K562 (cell line): ENCODE data around the gene PPM1N. TPM values are rescaled to one million over a fixed set of nuclear protein-coding genes. Genes with fewer than 3 reads are reported as not detected.
A peak's percentile ranks its signal among the peaks of the same experiment; 100 is the strongest.

ENCODE experiments used
- ARID1B ChIP-seq: fragments of 450-650 bp; IDR thresholded peaks from 2 replicates; pipeline ENCODE4 v1.6.1; 2016; ENCODE audit warnings: antibody characterized with exemption, mild to moderate bottlenecking, inconsistent platforms
- CBFA2T2 ChIP-seq: fragments of 450-650 bp; conservative IDR thresholded peaks from 2 replicates; pipeline ENCODE4 v1.6.1; 2017; ENCODE audit warnings: mild to moderate bottlenecking
- CC2D1A ChIP-seq: fragments of 450-650 bp; IDR thresholded peaks from 2 replicates; pipeline ENCODE4 v1.6.1; 2017; ENCODE audit warnings: mild to moderate bottlenecking
- ERF ChIP-seq: fragments of 450-650 bp; formaldehyde crosslinking; IDR thresholded peaks from 2 replicates; pipeline ENCODE4 v1.4.0; 2020; ENCODE audit warnings: mild to moderate bottlenecking, mixed read lengths
- ESRRA ChIP-seq: fragments of 450-650 bp; IDR thresholded peaks from 2 replicates; pipeline ENCODE4 v1.6.1; 2014; ENCODE audit warnings: low read depth, mild to moderate bottlenecking, moderate library complexity, borderline replicate concordance
- ETV5 ChIP-seq: sonication (generic); formaldehyde crosslinking; IDR thresholded peaks from 2 replicates; pipeline ENCODE4 v1.4.0; 2020; ENCODE audit warnings: low read depth, mild to moderate bottlenecking, missing genetic modification reagents
- HNRNPUL1 ChIP-seq: fragments of 200-400 bp; formaldehyde crosslinking; IDR thresholded peaks from 2 replicates; pipeline ENCODE4 v1.6.1; 2017; ENCODE audit warnings: low read length
- KLF13 ChIP-seq: fragments of 450-650 bp; IDR thresholded peaks from 2 replicates; pipeline ENCODE4 v1.6.1; 2016; ENCODE audit warnings: missing genetic modification characterization, low read depth, mild to moderate bottlenecking, missing compliant biosample characterization, moderate library complexity, borderline replicate concordance
- RB1 ChIP-seq: fragments of 450-650 bp; IDR thresholded peaks from 2 replicates; pipeline ENCODE4 v1.6.1; 2017; ENCODE audit warnings: low read depth, mild to moderate bottlenecking
- TCFL5 ChIP-seq: fragments of 250-450 bp; sonication (Bioruptor Pico); conservative IDR thresholded peaks from 2 replicates; pipeline ENCODE4 v1.6.1; 2021; ENCODE audit warnings: mild to moderate bottlenecking, moderate library complexity, matching md5 sums
- TRIM28 ChIP-seq: fragments of 450-650 bp; IDR thresholded peaks from 2 replicates; pipeline ENCODE4 v1.6.1; 2017
- ZFPM2 ChIP-seq: fragments of 250-450 bp; sonication (Bioruptor Pico); IDR thresholded peaks from 2 replicates; pipeline ENCODE4 v1.5.1; 2022; ENCODE audit warnings: mild to moderate bottlenecking
- ZNF165 ChIP-seq: fragments of 250-450 bp; sonication (Bioruptor Pico); IDR thresholded peaks from 2 replicates; pipeline ENCODE4 v1.4.0; 2020; ENCODE audit warnings: borderline replicate concordance
- ZNF174 ChIP-seq: fragments of 250-450 bp; sonication (Bioruptor Pico); IDR thresholded peaks from 2 replicates; pipeline ENCODE4 v1.4.0; 2020; ENCODE audit warnings: mild to moderate bottlenecking
- ZNF668 ChIP-seq: fragments of 250-450 bp; sonication (Bioruptor Pico); IDR thresholded peaks from 2 replicates; pipeline ENCODE4 v1.8.0; 2022; ENCODE audit warnings: mild to moderate bottlenecking, inconsistent platforms
- ZNF699 ChIP-seq: fragments of 250-450 bp; sonication (Bioruptor Pico); IDR thresholded peaks from 2 replicates; pipeline ENCODE4 v1.8.0; 2021; ENCODE audit warnings: mild to moderate bottlenecking, moderate library complexity; ENCODE audit not compliant: insufficient replicate concordance
- polyA plus RNA-seq, 8 experiments: library from polyadenylated mRNA; depleted of rRNA in 4 of 8; stranded (reverse) in 5 of 8; unstranded in 3 of 8; fragments of >200 nt; fragmentation: Nextera tagmentation in 2 of 8; fragmentation: Illumina TruSeq in 1 of 8; extraction: Ambion mirVana in 2 of 8; extraction: Trizol in 1 of 8; gene quantifications; 2 replicates each; pipeline versions ENCODE4 v1.2.1 to v1.2.3, GENCODE V29; 2011 to 2014; ENCODE audit warnings: inconsistent platforms in 1 of 8, missing spikeins in 1 of 8
- total RNA-seq, 7 experiments: library from RNA; depleted of rRNA in 6 of 7; stranded (reverse); fragments of >200 nt in 6 of 7; fragmentation: Illumina TruSeq in 2 of 7; extraction: Trizol in 2 of 7; gene quantifications; 2 replicates each; pipeline versions ENCODE4 v1.2.1 to v1.2.3, GENCODE V29; 2011 to 2021; ENCODE audit warnings: low replicate concordance in 1 of 7
- TF ChIP-seq, protein P1 (sequence below): sonication (generic); formaldehyde crosslinking; IDR thresholded peaks from 2 replicates; pipeline ENCODE4 v1.8.1; 2023; ENCODE audit warnings: mild to moderate bottlenecking, missing genetic modification reagents
- TF ChIP-seq, protein P2 (sequence below): fragments of 450-650 bp; IDR thresholded peaks from 2 replicates; pipeline ENCODE4 v1.6.1; 2018; ENCODE audit not compliant: partially characterized antibody
- TF ChIP-seq, protein P3 (sequence below): fragments of 250-450 bp; sonication (Bioruptor Pico); IDR thresholded peaks from 2 replicates; pipeline ENCODE4 v1.8.0; 2022; ENCODE audit warnings: moderate library complexity, mild to moderate bottlenecking, inconsistent platforms

The PPM1N gene
- total and polyA plus RNA-seq, 9 of the 15 experiments (the other 6 are each of a cell fraction or from before 2014, with no cell fraction given), result 4.5 to 15.6 (median 8.7) TPM

DNA sequence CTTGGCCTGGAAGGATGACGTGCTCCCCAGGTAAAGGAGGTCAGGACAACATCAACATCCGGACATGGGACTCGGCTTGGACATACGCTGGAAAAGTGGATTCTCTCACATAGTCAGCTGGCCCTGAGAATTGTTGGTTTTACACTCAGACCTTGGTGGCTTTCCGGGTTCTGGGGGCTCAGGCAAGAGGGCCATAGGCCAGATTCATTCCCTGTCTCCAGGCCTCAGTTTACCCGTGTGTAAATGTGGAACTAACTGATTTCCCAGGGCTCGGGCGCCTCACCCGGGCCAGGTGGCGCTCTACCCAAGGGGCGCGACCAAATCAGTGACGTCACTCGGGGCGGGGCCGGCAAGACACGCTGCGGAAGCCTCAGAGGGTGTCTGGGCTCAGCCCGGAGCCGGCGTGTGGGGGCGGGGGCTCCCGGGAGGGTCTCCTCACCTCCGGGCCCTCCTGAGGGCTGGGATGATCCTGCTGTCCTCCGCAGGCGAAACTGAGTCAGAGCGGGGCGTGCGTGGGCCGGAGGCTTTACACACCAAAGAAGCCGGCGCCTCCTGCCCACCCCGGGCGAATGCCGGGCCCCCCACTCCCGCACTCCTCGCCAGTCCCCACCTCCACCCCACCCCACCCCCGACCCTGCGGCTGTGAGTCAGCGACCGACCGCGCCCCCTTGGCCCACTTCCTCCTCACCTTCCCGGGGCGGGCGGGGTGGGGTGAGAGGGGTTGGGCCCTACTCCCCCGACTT, 8.2 kb downstream of the PPM1N start (continued):
- TF ChIP-seq, protein P1, sequence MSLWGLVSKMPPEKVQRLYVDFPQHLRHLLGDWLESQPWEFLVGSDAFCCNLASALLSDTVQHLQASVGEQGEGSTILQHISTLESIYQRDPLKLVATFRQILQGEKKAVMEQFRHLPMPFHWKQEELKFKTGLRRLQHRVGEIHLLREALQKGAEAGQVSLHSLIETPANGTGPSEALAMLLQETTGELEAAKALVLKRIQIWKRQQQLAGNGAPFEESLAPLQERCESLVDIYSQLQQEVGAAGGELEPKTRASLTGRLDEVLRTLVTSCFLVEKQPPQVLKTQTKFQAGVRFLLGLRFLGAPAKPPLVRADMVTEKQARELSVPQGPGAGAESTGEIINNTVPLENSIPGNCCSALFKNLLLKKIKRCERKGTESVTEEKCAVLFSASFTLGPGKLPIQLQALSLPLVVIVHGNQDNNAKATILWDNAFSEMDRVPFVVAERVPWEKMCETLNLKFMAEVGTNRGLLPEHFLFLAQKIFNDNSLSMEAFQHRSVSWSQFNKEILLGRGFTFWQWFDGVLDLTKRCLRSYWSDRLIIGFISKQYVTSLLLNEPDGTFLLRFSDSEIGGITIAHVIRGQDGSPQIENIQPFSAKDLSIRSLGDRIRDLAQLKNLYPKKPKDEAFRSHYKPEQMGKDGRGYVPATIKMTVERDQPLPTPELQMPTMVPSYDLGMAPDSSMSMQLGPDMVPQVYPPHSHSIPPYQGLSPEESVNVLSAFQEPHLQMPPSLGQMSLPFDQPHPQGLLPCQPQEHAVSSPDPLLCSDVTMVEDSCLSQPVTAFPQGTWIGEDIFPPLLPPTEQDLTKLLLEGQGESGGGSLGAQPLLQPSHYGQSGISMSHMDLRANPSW (CRISPR knock-in tag), result 0 out of 2 replicates have a peak, but pooled peaks have one; percentile 77
- 0 out of 2 replicates have a peak, but pooled peaks have one; percentile 37 for TF ChIP-seq TRIM28
- peak; percentile 69; the same call in 1 of the 2 replicates for TF ChIP-seq ESRRA
- no peak for TF ChIP-seq ZNF668 (CRISPR knock-in tag)
- TF ChIP-seq TCFL5, result no peak
- TF ChIP-seq ZNF174 (CRISPR knock-in tag), result no peak
- TF ChIP-seq CC2D1A, result no peak
- TF ChIP-seq ZNF165 (CRISPR knock-in tag), result no peak
- TF ChIP-seq, protein P2, sequence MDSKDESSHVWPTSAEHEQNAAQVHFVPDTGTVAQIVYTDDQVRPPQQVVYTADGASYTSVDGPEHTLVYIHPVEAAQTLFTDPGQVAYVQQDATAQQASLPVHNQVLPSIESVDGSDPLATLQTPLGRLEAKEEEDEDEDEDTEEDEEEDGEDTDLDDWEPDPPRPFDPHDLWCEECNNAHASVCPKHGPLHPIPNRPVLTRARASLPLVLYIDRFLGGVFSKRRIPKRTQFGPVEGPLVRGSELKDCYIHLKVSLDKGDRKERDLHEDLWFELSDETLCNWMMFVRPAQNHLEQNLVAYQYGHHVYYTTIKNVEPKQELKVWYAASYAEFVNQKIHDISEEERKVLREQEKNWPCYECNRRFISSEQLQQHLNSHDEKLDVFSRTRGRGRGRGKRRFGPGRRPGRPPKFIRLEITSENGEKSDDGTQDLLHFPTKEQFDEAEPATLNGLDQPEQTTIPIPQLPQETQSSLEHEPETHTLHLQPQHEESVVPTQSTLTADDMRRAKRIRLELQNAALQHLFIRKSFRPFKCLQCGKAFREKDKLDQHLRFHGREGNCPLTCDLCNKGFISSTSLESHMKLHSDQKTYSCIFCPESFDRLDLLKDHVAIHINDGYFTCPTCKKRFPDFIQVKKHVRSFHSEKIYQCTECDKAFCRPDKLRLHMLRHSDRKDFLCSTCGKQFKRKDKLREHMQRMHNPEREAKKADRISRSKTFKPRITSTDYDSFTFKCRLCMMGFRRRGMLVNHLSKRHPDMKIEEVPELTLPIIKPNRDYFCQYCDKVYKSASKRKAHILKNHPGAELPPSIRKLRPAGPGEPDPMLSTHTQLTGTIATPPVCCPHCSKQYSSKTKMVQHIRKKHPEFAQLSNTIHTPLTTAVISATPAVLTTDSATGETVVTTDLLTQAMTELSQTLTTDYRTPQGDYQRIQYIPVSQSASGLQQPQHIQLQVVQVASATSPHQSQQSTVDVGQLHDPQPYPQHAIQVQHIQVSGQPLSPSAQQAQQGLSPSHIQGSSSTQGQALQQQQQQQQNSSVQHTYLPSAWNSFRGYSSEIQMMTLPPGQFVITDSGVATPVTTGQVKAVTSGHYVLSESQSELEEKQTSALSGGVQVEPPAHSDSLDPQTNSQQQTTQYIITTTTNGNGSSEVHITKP, result peak; percentile 45
- TF ChIP-seq KLF13 (tag), result peak; percentile 65; the same call in 1 of the 2 replicates
- no peak for TF ChIP-seq ZFPM2 (CRISPR knock-in tag)
- TF ChIP-seq ETV5 (CRISPR knock-in tag), result peak; percentile 70
- no peak for TF ChIP-seq ZNF699 (CRISPR knock-in tag)
- peak; percentile 72; the same call in 1 of the 2 replicates for TF ChIP-seq RB1
- no peak for TF ChIP-seq ERF (CRISPR knock-in tag)
- no peak for TF ChIP-seq HNRNPUL1
- TF ChIP-seq, protein P3, sequence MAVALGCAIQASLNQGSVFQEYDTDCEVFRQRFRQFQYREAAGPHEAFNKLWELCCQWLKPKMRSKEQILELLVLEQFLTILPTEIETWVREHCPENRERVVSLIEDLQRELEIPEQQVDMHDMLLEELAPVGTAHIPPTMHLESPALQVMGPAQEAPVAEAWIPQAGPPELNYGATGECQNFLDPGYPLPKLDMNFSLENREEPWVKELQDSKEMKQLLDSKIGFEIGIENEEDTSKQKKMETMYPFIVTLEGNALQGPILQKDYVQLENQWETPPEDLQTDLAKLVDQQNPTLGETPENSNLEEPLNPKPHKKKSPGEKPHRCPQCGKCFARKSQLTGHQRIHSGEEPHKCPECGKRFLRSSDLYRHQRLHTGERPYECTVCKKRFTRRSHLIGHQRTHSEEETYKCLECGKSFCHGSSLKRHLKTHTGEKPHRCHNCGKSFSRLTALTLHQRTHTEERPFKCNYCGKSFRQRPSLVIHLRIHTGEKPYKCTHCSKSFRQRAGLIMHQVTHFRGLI (CRISPR knock-in tag), result no peak
- TF ChIP-seq CBFA2T2, result no peak
- peak; percentile 63; the same call in 1 of the 2 replicates for TF ChIP-seq ARID1B
